ENCODE results near the gene FBL. TPM values are rescaled to one million over a fixed set of nuclear protein-coding genes. Genes with fewer than 3 reads are reported as not detected.

The FBL gene
- total RNA-seq, 1 experiment from 2014 or later: 189 TPM

DNA sequence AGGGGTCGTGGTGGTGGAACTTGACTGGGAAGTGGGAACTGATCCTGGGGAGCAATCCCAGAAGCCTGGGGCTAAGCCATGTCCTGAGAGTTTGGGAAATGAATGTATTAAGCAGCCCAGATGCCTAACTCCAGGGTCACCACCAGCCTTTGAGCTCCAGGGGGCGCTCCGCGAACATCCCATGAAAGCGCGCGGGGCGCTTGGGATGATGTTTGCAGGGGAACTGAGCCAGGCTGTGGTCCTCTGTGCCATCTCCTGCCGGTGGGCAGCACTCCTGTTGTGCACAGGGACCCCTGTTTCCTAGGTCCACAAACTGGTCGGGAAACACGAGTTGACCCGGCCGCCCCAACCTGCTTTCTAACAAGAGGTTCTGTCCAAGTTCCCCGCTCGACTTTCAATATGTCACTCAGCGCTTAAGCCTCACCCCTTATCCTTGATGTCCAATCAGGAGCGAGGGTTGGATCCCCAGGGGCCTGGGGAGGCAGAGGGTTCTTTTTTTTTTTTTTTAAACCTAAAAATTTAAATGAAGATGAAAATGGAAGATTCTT lies 53.1 kb downstream of the FBL start:
- Histone ChIP-seq H3K36me3 (no peaks in the 10 kb centered on the region), H3K4me1 (replicated peaks) (no peaks in the 10 kb centered on the region), H3K27ac (no peak overlapping the region), H3K9me3 (replicated peaks) (peaks cover 5% of the 10 kb centered on the region), H3K4me3 (peak overlapping the region; percentile 32), H3K27me3 (replicated peaks) (peaks cover 25% of the 10 kb centered on the region)
- DNase-seq (ENCODE audit: low read depth in 1 of 2, low spot score in 2 of 2): peak; percentile 63 to 71

DNA sequence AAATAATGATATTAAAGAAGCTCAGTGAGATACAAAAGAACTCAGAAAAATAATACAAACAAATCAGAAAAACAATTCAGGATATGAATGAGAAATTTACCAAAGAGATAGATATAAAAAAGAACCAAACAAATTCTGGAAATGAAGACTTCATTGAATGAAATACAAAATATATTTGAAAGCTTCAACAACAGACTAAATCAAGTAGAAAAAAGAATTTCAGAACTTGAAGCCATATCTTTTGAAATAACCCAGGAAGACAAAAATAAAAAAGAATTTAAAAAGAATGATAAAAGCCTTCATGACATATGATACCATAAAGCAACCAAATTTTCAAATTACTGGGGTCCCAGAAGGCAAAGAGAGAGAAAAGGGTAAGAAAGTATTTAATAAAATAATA lies 57.9 kb downstream of the FBL start:
- Histone ChIP-seq H3K9me3 (replicated peaks) (peaks cover 5% of the 10 kb centered on the region), H3K27me3 (replicated peaks) (peaks cover 7% of the 10 kb centered on the region; the same call in 1 of the 2 replicates), H3K4me1 (replicated peaks) (no peaks in the 10 kb centered on the region), H3K36me3 (no peaks in the 10 kb centered on the region), H3K27ac (no peak overlapping the region), H3K4me3 (no peak overlapping the region)
- DNase-seq (ENCODE audit: low read depth in 1 of 2, low spot score in 2 of 2): no peak

Other genes with a start within 250 kb of the FBL start
- gene LGALS13, start 243.9 kb downstream of the FBL start, total RNA-seq (2014; rRNA removed; shearing (Covaris generic)): not detected in 2 replicates
- gene LGALS16, start 190.5 kb downstream of the FBL start, total RNA-seq (2014; rRNA removed; shearing (Covaris generic)): not detected in 2 replicates
- not detected in 2 replicates for gene LGALS14, start 141.9 kb downstream of the FBL start, total RNA-seq (2014; rRNA removed; shearing (Covaris generic))
- gene CLC, start 108.3 kb downstream of the FBL start, total RNA-seq (2014; rRNA removed; shearing (Covaris generic)): not detected in 2 replicates
- gene LEUTX, start 67.5 kb downstream of the FBL start, total RNA-seq (2014; rRNA removed; shearing (Covaris generic)): not detected in 2 replicates
- gene DYRK1B, start 12.2 kb downstream of the FBL start, total RNA-seq (2014; rRNA removed; shearing (Covaris generic)): 1.9 and 2.0 TPM in 2 replicates
- gene FCGBP, start 88.3 kb upstream of the FBL start, total RNA-seq (2014; rRNA removed; shearing (Covaris generic)): under 0.01 and 0.03 TPM in 2 replicates
- gene PSMC4, start 124.8 kb upstream of the FBL start, total RNA-seq (2014; rRNA removed; shearing (Covaris generic)): 137 and 174 TPM in 2 replicates
- gene ZNF546, start 150.7 kb upstream of the FBL start, total RNA-seq (2014; rRNA removed; shearing (Covaris generic)): 2.9 and 5.6 TPM in 2 replicates
- gene ZNF780B, start 209.9 kb upstream of the FBL start, total RNA-seq (2014; rRNA removed; shearing (Covaris generic)): 17.1 and 55.6 TPM in 2 replicates
- gene ZNF780A, start 244.6 kb upstream of the FBL start, total RNA-seq (2014; rRNA removed; shearing (Covaris generic)): 19.0 and 20.1 TPM in 2 replicates

Data from SJSA1 (cell line).